ENCODE measurements around the gene CYB561D2. TPM values are rescaled to one million over a fixed set of nuclear protein-coding genes. Genes with fewer than 3 reads are reported as not detected.
A peak's percentile ranks its signal among the peaks of the same experiment; 100 is the strongest.

CYB561D2 gene
- total and polyA plus RNA-seq, 2 of the 13 experiments (the other 11 are each of a cell fraction or from before 2014, with no cell fraction given), result 11.1 to 17.2 TPM

- TF ChIP-seq, protein P1, sequence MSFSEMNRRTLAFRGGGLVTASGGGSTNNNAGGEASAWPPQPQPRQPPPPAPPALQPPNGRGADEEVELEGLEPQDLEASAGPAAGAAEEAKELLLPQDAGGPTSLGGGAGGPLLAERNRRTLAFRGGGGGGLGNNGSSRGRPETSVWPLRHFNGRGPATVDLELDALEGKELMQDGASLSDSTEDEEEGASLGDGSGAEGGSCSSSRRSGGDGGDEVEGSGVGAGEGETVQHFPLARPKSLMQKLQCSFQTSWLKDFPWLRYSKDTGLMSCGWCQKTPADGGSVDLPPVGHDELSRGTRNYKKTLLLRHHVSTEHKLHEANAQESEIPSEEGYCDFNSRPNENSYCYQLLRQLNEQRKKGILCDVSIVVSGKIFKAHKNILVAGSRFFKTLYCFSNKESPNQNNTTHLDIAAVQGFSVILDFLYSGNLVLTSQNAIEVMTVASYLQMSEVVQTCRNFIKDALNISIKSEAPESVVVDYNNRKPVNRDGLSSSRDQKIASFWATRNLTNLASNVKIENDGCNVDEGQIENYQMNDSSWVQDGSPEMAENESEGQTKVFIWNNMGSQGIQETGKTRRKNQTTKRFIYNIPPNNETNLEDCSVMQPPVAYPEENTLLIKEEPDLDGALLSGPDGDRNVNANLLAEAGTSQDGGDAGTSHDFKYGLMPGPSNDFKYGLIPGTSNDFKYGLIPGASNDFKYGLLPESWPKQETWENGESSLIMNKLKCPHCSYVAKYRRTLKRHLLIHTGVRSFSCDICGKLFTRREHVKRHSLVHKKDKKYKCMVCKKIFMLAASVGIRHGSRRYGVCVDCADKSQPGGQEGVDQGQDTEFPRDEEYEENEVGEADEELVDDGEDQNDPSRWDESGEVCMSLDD (CRISPR knock-in tag; IDR thresholded peaks at IDR 0.05; ENCODE audit: borderline replicate concordance), result peak; percentile 79
- TF ChIP-seq, protein P2, sequence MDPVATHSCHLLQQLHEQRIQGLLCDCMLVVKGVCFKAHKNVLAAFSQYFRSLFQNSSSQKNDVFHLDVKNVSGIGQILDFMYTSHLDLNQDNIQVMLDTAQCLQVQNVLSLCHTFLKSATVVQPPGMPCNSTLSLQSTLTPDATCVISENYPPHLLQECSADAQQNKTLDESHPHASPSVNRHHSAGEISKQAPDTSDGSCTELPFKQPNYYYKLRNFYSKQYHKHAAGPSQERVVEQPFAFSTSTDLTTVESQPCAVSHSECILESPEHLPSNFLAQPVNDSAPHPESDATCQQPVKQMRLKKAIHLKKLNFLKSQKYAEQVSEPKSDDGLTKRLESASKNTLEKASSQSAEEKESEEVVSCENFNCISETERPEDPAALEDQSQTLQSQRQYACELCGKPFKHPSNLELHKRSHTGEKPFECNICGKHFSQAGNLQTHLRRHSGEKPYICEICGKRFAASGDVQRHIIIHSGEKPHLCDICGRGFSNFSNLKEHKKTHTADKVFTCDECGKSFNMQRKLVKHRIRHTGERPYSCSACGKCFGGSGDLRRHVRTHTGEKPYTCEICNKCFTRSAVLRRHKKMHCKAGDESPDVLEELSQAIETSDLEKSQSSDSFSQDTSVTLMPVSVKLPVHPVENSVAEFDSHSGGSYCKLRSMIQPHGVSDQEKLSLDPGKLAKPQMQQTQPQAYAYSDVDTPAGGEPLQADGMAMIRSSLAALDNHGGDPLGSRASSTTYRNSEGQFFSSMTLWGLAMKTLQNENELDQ (CRISPR knock-in tag; IDR thresholded peaks at IDR 0.05; ENCODE audit: borderline replicate concordance), result no peak
- TF ChIP-seq ZC3H13 (CRISPR knock-in tag; IDR thresholded peaks at IDR 0.05) (peak; percentile 89), ZNF205 (CRISPR knock-in tag; IDR thresholded peaks at IDR 0.05) (0 out of 2 replicates have a peak, but pooled peaks have one; percentile 53), ZNF816 (CRISPR knock-in tag; IDR thresholded peaks at IDR 0.05; ENCODE audit: borderline replicate concordance) (peak; percentile 84; the same call in 1 of the 2 replicates), KLF12 (CRISPR knock-in tag; IDR thresholded peaks at IDR 0.05; ENCODE audit: borderline replicate concordance) (peak; percentile 78; the same call in 1 of the 2 replicates), SMAD9 (CRISPR knock-in tag; IDR thresholded peaks at IDR 0.05) (no peak), EZH2 (conservative IDR thresholded peaks at IDR 0.05; ENCODE audit: low read depth, low read length) (no peak), ATF3 (CRISPR knock-in tag; IDR thresholded peaks at IDR 0.05) (peak; percentile 60; the same call in 1 of the 2 replicates)
- TF ChIP-seq, protein P3, sequence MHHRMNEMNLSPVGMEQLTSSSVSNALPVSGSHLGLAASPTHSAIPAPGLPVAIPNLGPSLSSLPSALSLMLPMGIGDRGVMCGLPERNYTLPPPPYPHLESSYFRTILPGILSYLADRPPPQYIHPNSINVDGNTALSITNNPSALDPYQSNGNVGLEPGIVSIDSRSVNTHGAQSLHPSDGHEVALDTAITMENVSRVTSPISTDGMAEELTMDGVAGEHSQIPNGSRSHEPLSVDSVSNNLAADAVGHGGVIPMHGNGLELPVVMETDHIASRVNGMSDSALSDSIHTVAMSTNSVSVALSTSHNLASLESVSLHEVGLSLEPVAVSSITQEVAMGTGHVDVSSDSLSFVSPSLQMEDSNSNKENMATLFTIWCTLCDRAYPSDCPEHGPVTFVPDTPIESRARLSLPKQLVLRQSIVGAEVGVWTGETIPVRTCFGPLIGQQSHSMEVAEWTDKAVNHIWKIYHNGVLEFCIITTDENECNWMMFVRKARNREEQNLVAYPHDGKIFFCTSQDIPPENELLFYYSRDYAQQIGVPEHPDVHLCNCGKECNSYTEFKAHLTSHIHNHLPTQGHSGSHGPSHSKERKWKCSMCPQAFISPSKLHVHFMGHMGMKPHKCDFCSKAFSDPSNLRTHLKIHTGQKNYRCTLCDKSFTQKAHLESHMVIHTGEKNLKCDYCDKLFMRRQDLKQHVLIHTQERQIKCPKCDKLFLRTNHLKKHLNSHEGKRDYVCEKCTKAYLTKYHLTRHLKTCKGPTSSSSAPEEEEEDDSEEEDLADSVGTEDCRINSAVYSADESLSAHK (CRISPR knock-in tag; IDR thresholded peaks at IDR 0.05; ENCODE audit: borderline replicate concordance), result no peak
- TF ChIP-seq, protein P4, sequence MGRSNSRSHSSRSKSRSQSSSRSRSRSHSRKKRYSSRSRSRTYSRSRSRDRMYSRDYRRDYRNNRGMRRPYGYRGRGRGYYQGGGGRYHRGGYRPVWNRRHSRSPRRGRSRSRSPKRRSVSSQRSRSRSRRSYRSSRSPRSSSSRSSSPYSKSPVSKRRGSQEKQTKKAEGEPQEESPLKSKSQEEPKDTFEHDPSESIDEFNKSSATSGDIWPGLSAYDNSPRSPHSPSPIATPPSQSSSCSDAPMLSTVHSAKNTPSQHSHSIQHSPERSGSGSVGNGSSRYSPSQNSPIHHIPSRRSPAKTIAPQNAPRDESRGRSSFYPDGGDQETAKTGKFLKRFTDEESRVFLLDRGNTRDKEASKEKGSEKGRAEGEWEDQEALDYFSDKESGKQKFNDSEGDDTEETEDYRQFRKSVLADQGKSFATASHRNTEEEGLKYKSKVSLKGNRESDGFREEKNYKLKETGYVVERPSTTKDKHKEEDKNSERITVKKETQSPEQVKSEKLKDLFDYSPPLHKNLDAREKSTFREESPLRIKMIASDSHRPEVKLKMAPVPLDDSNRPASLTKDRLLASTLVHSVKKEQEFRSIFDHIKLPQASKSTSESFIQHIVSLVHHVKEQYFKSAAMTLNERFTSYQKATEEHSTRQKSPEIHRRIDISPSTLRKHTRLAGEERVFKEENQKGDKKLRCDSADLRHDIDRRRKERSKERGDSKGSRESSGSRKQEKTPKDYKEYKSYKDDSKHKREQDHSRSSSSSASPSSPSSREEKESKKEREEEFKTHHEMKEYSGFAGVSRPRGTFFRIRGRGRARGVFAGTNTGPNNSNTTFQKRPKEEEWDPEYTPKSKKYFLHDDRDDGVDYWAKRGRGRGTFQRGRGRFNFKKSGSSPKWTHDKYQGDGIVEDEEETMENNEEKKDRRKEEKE (IDR thresholded peaks at IDR 0.05), result no peak
- TF ChIP-seq, protein P5, sequence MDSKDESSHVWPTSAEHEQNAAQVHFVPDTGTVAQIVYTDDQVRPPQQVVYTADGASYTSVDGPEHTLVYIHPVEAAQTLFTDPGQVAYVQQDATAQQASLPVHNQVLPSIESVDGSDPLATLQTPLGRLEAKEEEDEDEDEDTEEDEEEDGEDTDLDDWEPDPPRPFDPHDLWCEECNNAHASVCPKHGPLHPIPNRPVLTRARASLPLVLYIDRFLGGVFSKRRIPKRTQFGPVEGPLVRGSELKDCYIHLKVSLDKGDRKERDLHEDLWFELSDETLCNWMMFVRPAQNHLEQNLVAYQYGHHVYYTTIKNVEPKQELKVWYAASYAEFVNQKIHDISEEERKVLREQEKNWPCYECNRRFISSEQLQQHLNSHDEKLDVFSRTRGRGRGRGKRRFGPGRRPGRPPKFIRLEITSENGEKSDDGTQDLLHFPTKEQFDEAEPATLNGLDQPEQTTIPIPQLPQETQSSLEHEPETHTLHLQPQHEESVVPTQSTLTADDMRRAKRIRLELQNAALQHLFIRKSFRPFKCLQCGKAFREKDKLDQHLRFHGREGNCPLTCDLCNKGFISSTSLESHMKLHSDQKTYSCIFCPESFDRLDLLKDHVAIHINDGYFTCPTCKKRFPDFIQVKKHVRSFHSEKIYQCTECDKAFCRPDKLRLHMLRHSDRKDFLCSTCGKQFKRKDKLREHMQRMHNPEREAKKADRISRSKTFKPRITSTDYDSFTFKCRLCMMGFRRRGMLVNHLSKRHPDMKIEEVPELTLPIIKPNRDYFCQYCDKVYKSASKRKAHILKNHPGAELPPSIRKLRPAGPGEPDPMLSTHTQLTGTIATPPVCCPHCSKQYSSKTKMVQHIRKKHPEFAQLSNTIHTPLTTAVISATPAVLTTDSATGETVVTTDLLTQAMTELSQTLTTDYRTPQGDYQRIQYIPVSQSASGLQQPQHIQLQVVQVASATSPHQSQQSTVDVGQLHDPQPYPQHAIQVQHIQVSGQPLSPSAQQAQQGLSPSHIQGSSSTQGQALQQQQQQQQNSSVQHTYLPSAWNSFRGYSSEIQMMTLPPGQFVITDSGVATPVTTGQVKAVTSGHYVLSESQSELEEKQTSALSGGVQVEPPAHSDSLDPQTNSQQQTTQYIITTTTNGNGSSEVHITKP (CRISPR knock-in tag; IDR thresholded peaks at IDR 0.05; ENCODE audit: low read depth), result no peak; the same call in 1 of the 2 replicates
These were observed at the start of gene CYB561D2, which contains the start of gene NPRL2 (continued) for GRCh38 chr3:50350527-50351322.
